ENCODE measurements around the gene SULT1E1.

The SULT1E1 gene

DNA sequence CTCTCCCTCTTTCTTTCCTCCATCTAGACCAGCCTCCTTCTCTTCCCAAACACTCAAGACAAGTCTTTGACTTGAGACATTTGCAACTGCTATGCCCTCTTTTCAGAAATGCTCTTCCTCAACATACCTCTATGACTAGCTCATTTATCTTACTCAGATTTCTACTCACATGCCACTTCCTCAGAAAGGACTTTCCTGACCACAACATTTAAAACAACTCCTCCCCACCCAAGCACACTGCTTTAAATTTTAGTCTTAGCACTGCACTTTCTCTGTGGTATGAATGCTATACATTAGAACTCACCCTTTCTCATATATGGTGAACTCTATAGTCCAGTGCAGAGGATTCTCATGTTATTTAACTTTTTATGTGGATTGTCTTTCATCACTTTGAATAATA is 28.4 kb upstream of the SULT1E1 start:
- DNase-seq (ENCODE audit: low read depth, low spot score) = no peak

DNA sequence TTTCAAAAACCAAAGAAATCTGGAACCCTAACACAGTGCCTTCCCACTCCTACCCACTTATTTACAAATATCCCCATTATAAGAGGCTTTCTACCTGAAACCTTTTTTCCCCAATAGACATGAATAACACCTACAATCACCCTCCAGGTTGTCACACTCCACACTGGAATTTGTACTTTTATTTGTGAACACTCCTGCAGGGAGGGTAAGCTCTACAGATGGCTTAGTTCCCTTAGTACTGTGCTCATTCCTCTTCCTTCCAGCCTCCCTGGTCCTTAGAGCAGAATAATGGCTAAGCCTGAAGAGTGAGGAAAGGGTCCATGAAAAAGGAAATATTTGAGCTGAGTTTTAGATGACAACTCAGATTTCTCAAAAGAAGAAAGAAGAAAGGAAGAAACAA is 22.2 kb upstream of the SULT1E1 start:
- in situ Hi-C loops (cut with HindIII; ENCODE audit: low sequenced_read_pairs) = no loop called here
- no peak for DNase-seq (ENCODE audit: low read depth, low spot score)
- TF ChIP-seq, protein P1, sequence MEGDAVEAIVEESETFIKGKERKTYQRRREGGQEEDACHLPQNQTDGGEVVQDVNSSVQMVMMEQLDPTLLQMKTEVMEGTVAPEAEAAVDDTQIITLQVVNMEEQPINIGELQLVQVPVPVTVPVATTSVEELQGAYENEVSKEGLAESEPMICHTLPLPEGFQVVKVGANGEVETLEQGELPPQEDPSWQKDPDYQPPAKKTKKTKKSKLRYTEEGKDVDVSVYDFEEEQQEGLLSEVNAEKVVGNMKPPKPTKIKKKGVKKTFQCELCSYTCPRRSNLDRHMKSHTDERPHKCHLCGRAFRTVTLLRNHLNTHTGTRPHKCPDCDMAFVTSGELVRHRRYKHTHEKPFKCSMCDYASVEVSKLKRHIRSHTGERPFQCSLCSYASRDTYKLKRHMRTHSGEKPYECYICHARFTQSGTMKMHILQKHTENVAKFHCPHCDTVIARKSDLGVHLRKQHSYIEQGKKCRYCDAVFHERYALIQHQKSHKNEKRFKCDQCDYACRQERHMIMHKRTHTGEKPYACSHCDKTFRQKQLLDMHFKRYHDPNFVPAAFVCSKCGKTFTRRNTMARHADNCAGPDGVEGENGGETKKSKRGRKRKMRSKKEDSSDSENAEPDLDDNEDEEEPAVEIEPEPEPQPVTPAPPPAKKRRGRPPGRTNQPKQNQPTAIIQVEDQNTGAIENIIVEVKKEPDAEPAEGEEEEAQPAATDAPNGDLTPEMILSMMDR (IDR thresholded peaks at IDR 0.05; ENCODE audit: low read depth, low read length) = no peak
- no peak overlapping the region for H3K4me3 ChIP-seq (ENCODE audit: low read depth, low read length)

More for the DNA sequence above, 28.4 kb upstream of the SULT1E1 start:
- TF ChIP-seq, protein P1 (IDR thresholded peaks at IDR 0.05; ENCODE audit: low read depth, low read length) = no peak
- in situ Hi-C loops (cut with HindIII; ENCODE audit: low sequenced_read_pairs) = no loop called here
- no peak overlapping the region for H3K4me3 ChIP-seq (ENCODE audit: low read depth, low read length)

DNA sequence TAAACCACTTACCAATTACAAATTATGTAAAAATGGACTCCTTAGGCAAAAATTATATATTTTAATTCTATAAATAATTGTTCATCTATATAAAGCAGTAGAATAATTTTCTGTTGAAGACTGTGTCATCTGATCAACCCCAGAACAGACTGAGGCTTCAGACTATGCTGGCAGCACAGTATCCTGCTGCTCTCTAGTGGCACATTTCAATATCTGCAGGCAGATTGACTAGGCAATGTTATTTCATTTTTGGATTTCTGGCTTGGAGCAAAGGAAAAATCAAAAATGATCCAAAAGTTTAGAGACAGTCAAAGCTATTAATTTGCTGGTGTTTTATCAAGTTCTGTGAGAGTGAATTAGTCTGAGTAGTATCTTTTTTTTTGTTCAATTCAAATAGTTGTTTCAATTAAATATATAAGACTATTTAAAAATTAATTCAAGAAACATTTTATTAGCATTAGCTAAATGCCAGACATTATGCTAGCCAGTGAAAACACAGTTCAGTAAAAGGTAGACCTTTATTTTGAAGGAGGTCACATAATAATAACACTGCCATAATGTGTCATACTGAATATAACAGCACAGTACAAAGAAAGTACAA is 21.3 kb upstream of the SULT1E1 start:
- TF ChIP-seq, protein P1 (IDR thresholded peaks at IDR 0.05; ENCODE audit: low read depth, low read length) = peak; percentile 87
- no peak overlapping the region for H3K4me3 ChIP-seq (ENCODE audit: low read depth, low read length)
- in situ Hi-C loops (cut with HindIII; ENCODE audit: low sequenced_read_pairs) = no loop called here
- peak; percentile 51 for DNase-seq (ENCODE audit: low read depth, low spot score)

DNA sequence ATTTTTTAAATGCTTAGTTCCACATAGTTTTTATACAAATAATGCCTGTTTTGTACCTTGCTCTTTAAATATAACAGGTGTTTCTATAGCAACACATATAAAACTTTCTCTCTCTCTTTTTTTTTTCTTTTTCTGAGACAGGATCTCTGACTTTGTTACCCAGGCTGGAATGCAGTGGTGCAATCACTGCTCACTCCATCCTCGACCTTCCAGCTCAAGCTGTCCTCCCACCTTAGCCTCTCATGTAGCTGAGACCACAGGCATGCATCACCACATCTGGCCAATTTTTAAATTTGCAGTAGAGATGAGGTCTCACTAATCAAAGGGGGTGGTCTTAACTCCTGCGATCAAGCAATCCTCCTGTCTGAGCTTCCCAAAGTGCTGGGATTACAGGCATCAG is 18.3 kb upstream of the SULT1E1 start:
- in situ Hi-C loops (cut with HindIII; ENCODE audit: low sequenced_read_pairs) = no loop called here
- DNase-seq (ENCODE audit: low read depth, low spot score) = no peak
- TF ChIP-seq, protein P1 (IDR thresholded peaks at IDR 0.05; ENCODE audit: low read depth, low read length) = no peak

DNA sequence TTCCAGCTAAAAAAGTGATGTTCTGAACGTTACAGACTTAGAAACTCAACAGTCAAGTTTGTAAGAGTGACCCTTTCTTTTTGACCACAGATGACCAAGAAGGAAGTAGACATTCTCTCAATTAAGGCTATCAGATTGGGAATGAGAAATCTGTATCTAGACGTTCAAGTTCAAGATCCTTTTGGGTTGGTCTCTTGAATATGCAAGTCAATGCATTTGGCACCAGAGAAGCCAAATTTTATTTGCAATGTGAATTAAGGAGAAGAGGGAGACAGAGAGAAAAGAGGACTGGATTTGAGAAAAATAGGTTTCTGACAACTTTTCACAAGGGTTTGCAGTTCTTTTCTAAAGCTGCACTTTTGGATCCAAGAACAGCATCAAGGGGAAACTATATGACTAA is 17.5 kb upstream of the SULT1E1 start:
- TF ChIP-seq, protein P1 (IDR thresholded peaks at IDR 0.05; ENCODE audit: low read depth, low read length) = no peak
- DNase-seq (ENCODE audit: low read depth, low spot score) = no peak
- no peak overlapping the region for H3K4me3 ChIP-seq (ENCODE audit: low read depth, low read length)
- in situ Hi-C loops (cut with HindIII; ENCODE audit: low sequenced_read_pairs) = no loop called here

More for the DNA sequence above, 18.3 kb upstream of the SULT1E1 start:
- no peak overlapping the region for H3K4me3 ChIP-seq (ENCODE audit: low read depth, low read length)

DNA sequence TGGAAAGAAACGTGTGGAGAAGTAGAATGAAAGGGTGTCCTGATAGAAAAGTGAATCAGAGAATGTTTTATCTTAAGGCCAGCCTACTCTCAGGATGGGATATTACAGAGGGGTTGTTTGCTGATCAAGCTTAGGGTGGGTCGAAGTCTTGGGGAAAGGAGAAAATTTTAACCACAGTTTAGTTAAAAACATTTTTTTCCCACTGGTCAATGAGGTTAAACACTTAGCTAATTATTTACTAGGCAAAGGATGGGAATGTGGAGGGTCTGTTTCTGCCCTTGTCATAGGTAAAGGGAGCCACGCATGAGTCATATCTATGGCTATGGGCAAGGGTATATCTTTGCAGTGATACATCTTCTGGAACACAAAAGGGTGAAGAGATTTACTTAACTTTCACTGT is 16.1 kb upstream of the SULT1E1 start:
- TF ChIP-seq, protein P1 (IDR thresholded peaks at IDR 0.05; ENCODE audit: low read depth, low read length) = no peak
- DNase-seq (ENCODE audit: low read depth, low spot score) = no peak
- no peak overlapping the region for H3K4me3 ChIP-seq (ENCODE audit: low read depth, low read length)
- in situ Hi-C loops (cut with HindIII; ENCODE audit: low sequenced_read_pairs) = no loop called here

Measured in astrocyte of the spinal cord (primary cell).